HuH-7.5 (cell line): ENCODE data around the gene MACROD2.

Source experiments
- DNase-seq: peaks from one replicate; pipeline ENCODE4 v3.0.0; 2011; ENCODE audit warnings: low spot score

MACROD2 gene

GRCh38 chr20:15292405-15292804 is 1297.1 kb downstream of the MACROD2 start:
- DNase-seq = no peak

- DNase-seq = no peak
These were observed 1301.1 kb downstream of the MACROD2 start for GRCh38 chr20:15296422-15296821.

DNA sequence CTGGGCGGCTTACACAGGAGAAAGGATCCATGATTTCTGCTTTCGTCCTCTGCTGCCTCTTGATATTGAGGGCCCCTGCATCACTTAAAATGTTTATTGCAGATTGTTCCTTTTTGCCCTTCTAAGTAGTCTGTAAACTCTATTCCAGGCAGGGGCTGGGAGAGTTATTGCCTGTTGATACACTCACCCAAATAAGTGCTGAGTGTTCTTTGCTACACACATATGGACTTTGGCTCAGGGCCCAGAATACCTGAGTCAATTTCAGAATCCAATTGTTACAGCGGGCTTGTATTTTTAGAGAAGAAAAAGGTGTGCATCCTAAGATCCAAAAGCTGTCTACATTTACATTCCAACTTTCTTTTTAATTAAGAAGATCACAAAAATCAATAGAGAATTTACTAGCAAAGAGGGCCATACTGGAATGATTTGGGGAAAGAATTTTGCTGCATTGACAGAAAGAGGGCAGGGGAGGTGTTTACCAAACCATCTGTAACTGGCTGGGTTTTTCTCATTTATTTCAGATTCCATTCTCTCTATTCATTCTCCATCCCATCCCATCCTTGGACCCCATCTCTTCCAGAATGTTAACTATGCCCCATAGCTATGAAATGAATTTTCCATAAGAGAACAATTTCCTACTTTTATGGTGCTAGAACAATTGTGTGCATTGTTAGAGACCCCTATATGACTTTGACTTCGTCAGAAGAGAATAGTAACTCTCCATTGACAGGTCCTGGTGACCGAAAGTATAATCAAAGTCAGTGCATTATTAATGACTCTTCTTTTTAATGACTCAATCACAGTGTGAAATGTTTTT is 1302.0 kb downstream of the MACROD2 start:
- no peak for DNase-seq

DNA sequence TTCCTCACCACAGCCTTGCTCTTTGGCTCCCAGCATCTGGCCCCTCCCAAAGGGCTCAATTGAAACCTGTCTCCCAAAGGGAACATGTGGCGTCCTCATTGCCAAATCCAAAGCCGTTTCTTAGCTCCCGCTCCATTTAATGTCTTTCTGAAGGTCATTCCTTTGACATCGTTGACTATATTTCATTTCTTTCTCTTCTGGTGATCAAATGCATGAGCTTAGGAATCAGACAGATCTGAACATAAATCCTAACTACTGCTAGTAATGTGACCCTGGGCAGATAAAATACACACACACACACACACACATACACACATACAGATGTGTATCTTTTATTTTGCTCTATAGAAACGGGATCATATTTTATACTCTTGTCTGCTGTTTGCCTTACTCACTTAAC is 1306.8 kb downstream of the MACROD2 start:
- no peak for DNase-seq

- no peak for DNase-seq
These were observed 1315.0 kb downstream of the MACROD2 start for GRCh38 chr20:15310361-15310760.

GRCh38 chr20:15316556-15316955 is 1321.2 kb downstream of the MACROD2 start:
- no peak for DNase-seq

DNA sequence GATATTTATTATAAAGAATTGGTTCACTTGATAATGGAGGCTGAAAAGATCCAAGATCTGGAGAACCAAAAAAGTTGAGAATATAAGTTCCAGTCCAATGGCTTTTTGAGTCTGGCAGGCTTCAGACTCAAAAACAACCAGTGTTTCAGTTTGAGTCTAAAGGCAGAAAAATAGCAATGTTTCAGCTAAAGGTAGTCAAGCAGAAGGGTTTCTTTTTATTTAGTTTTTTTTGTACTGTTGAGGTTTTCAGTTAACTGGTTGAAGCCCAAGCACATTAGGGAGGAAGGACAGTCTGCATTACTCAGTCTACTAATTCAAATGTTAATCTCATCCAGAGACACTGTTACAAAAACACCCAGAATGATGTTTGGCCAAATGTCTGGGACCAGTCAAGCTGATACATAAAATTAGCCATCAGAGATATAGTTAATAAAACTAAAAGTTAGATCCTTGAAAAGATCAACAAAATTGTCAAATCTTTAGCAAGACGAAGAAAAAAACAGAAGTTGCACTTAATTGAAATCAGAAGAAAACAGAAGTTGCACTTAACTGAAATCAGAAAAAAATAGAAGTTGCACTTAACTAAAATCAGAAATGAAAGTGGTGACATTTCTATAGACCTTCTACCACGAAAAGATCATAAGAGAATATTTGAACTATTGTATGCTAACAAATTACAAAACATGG is 1322.4 kb downstream of the MACROD2 start:
- no peak for DNase-seq

DNA sequence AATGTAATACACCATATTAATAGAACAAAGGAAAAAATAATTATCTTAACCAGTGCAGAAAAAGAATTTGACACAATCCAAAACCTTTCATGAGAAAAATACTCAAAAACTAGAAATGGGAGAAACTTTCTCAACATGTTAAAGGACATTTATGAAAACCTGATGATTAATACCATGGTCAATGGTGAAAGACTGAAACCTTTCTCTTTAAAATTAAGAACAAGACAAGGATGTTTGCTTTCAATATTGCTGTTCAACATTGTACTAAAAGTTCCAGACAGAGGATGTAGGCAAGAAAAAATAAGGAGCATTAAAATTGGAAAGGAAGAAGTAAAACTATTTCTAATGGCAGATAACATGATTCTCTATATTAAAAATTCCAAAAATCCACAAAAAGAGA is 1323.4 kb downstream of the MACROD2 start:
- DNase-seq = no peak

GRCh38 chr20:15319439-15319838 is 1324.1 kb downstream of the MACROD2 start:
- no peak for DNase-seq

- DNase-seq = no peak
These were observed 1325.6 kb downstream of the MACROD2 start for GRCh38 chr20:15320941-15321340.

DNA sequence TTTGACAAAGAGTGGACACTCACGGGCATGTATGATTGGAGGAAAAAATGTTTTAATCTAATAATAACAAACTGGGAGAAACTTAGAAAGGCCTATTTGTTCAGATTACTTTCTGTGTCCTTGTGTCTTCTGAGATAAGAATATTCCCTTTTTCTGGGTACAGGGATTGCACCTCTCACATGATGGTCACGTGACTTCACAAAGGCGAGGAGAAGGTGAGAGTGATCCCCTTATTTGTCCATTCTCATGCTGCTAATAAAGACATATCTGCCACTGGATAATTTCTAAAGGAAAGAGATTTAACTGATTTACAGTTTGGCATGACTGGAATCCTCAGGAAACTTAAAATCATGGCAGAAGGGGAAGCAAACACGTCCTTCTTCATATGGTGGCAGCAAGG is 1331.8 kb downstream of the MACROD2 start:
- DNase-seq = no peak

DNA sequence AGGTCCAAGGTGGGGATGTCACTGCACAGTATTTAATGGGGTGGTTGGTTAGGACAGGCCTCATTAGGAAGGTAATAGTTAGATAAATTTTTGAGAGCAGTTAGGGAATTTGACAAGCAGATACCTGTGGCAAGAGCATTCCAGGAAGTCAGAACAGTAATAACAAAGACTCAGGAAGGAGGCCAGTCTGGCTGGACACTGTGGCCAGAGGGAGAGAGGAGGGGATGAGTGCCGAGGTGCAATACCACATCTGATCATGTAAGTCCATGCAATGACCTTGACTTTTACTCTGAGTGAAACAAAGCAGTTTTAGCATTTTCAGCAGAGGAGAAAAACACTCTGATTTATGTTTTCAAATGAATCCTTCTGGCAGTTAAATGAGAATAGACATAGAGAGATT is 1332.8 kb downstream of the MACROD2 start:
- no peak for DNase-seq

DNA sequence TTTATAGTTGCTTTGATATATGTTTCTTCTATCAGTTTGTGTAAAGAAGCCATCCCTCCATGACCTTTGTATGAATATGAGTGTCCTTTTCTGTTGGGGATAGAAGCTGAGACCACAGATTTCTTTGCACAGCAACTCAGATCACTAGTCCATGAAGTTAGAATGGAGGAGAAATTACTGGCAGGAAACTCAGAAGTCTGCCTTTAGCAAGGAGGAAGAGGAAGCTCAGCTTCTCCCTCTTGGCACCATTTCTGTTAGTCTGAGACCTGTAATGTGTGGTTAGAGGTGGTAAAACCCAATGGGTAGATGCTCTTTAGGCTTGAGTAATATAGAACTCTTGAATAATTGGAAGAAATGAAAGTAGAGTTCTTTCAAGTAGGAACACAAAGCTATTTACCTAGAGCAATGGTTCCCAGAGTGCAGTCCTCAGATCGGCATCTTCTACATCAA is 1337.4 kb downstream of the MACROD2 start:
- no peak for DNase-seq

GRCh38 chr20:15333170-15333569 is 1337.9 kb downstream of the MACROD2 start:
- no peak for DNase-seq

DNA sequence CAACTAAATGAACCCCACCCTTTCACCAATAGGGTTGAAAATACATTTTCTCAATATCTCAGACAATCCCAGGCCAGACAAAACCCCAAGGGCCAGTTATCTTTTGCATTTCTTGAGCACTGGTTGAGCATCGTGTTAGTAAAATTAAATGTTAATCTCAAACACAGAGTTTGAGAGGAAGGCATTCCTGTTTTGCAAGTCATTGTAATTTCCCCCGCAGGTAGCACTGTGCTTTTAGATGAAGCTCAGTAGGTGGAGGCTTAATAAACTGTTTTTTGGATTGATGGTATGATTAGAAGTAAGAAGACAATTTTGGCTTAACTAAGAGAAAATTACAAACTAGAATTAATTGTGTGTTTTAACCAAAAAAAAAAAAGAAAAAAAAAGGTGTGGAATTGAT is 1340.7 kb downstream of the MACROD2 start:
- DNase-seq = no peak

DNA sequence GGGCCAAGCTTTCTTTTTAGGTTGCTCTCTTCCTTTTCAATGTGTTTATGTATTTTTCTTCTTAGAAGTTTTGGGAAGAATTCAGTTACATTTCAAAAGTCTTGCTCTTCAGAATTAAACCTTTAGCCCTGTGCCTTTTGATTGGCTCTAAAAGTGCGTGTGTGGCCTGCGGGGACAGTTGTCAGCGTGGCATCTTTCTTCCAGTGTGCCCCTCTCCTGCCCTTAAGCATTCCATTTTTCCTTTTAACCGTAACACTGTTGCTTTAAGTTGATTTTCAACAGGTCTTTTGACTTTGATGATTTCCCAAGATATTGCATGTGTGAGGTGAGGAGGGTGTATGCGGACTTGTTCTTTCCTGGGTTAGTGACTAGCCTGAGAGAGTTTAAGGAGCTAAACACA is 1341.2 kb downstream of the MACROD2 start:
- DNase-seq = no peak

DNA sequence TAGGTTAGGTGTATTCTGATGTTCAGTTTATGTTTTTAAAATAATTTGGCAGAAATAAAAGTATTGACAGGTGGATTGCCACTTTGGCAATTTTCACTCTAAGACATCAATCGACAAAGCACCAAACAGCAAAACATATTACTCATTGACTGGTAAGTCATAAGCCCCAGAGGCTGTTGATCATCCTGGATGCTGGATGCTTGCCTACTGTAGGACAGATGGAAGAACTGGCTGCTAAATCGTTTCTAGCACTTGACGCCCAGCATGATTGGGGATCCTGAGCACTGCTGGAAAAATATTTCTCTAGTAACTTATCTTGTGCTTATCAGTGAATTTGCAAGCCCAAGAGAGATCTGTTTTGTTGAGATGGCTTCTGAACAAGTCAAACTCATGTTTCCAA is 1343.9 kb downstream of the MACROD2 start:
- DNase-seq = no peak

- DNase-seq = no peak
These were observed 1347.7 kb downstream of the MACROD2 start for GRCh38 chr20:15342991-15343523.

GRCh38 chr20:15345287-15345686 is 1350.0 kb downstream of the MACROD2 start:
- no peak for DNase-seq

DNA sequence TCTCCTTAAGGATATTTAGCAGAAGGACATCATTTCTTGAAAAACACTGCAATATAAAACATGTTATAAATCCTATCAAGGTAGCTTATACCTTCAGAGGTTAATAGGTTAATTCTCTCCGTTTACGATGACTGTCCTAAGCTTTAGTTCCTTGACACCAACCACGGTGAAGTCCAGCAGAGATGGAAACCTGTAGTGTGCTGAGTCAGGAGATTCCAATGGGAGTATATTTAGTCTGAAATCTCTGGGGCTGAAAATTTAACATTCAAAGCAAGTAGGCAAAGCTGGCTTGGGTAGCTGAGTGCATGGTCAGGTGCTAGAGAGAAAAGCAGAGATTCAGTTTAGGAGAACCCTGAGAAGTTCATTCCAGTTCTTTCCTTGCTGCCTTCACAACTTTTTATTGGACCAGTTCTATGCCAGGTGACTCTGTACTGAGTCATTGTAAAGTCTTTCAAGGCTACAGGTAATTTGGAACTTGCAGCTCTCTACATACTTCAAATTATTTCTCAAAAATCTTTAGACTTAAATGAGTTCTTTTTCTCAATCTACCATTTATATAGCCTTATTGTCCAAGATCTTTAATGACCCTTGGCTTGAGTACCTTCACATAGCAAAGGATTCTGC is 1351.5 kb downstream of the MACROD2 start:
- DNase-seq = no peak

- DNase-seq = no peak
These were observed 1363.7 kb downstream of the MACROD2 start for GRCh38 chr20:15359056-15359455.

GRCh38 chr20:15362849-15363248 is 1367.5 kb downstream of the MACROD2 start:
- no peak for DNase-seq

GRCh38 chr20:15364781-15365180 is 1369.5 kb downstream of the MACROD2 start:
- no peak for DNase-seq
